IMR-90 (cell line): Measurements from ENCODE around the gene SOX30.

Source experiments
- FOS ChIP-seq: fragments of 150-350 bp; IDR thresholded peaks from 2 replicates; pipeline ENCODE4 v1.6.1; 2016; ENCODE audit warnings: low read depth, low read length
- MAZ ChIP-seq: IDR thresholded peaks from 2 replicates; pipeline ENCODE4 v1.6.1; 2012; ENCODE audit warnings: low read depth, mild to moderate bottlenecking, low read length, improper control_type of control experiment, moderate library complexity, borderline replicate concordance
- NFE2L2 ChIP-seq: fragments of 150-350 bp; IDR thresholded peaks from 2 replicates; pipeline ENCODE4 v1.6.1; 2016; ENCODE audit warnings: low read depth, mild to moderate bottlenecking, low read length
- POLR2A ChIP-seq: IDR thresholded peaks from 2 replicates; pipeline ENCODE4 v1.6.1; 2012; ENCODE audit warnings: mild to moderate bottlenecking, low read depth, low read length
- RAD21 ChIP-seq: IDR thresholded peaks from 2 replicates; pipeline ENCODE4 v1.6.1; 2012; ENCODE audit warnings: low read length, improper control_type of control experiment
- SMC3 ChIP-seq: fragments of 150-350 bp; IDR thresholded peaks from 2 replicates; pipeline ENCODE4 v1.6.1; 2016; ENCODE audit warnings: low read depth, mild to moderate bottlenecking, antibody characterized with exemption, low read length, moderate library complexity
- TF ChIP-seq, protein P1 (sequence below): conservative IDR thresholded peaks from 2 replicates; pipeline ENCODE4 v1.5.1; 2012; ENCODE audit warnings: mild to moderate bottlenecking, low read depth, low read length, improper control_type of control experiment

- TF ChIP-seq SMC3 (no peak), FOS (no peak), POLR2A (no peak), MAZ (peak; percentile 14; the same call in 1 of the 2 replicates), NFE2L2 (no peak), RAD21 (no peak)
- TF ChIP-seq, protein P1, sequence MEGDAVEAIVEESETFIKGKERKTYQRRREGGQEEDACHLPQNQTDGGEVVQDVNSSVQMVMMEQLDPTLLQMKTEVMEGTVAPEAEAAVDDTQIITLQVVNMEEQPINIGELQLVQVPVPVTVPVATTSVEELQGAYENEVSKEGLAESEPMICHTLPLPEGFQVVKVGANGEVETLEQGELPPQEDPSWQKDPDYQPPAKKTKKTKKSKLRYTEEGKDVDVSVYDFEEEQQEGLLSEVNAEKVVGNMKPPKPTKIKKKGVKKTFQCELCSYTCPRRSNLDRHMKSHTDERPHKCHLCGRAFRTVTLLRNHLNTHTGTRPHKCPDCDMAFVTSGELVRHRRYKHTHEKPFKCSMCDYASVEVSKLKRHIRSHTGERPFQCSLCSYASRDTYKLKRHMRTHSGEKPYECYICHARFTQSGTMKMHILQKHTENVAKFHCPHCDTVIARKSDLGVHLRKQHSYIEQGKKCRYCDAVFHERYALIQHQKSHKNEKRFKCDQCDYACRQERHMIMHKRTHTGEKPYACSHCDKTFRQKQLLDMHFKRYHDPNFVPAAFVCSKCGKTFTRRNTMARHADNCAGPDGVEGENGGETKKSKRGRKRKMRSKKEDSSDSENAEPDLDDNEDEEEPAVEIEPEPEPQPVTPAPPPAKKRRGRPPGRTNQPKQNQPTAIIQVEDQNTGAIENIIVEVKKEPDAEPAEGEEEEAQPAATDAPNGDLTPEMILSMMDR, result no peak
Observed at GRCh38 chr5:157670662-157671591, 18.7 kb upstream of the SOX30 start, which contains the start of gene C5orf52.
